Fibroblast of pulmonary artery (primary cell): Measurements from ENCODE around the gene MYLK3.
"Not testable (repeated sequence)": the region's sequence is repeated elsewhere in the genome, so short reads cannot be mapped to it uniquely, and the experiment has no call there.

Experiments
- DNase-seq: peaks from one replicate; pipeline ENCODE4 v3.0.0-alpha.2; 2010; ENCODE audit warnings: low read depth
- H3K4me3 ChIP-seq: replicated peaks from 2 replicates; pipeline ENCODE4 v1.5.1; 2011; ENCODE audit warnings: low read depth, mild to moderate bottlenecking, control low read depth, low read length, moderate library complexity
- TF ChIP-seq, protein P1 (sequence below): IDR thresholded peaks from 2 replicates; pipeline ENCODE4 v1.5.1; 2011; ENCODE audit warnings: mild to moderate bottlenecking, control low read depth, low read length, inconsistent platforms; ENCODE audit errors: missing control alignments

The MYLK3 gene

DNA sequence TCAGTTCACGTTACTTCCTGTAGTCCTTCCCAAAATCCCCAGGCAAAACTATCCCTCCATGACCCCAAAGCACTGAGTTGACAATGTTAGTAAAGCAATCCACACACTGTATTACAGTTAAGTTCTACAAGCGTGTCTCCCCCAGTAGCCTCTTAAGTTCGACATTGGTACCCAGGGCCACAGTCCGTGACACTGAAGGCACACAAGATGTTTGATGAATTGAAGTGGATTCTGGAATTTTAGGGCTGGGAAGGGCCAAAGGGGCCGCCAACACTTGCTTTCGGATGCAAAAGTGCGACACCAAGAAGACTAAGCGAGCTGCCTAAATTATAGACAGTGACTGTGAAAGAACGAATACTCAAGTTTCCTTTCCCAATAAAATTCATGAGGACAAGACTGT, 60.7 kb downstream of the MYLK3 start:
- no peak for DNase-seq
- H3K4me3 ChIP-seq = peak overlapping the region; percentile 91
- TF ChIP-seq, protein P1, sequence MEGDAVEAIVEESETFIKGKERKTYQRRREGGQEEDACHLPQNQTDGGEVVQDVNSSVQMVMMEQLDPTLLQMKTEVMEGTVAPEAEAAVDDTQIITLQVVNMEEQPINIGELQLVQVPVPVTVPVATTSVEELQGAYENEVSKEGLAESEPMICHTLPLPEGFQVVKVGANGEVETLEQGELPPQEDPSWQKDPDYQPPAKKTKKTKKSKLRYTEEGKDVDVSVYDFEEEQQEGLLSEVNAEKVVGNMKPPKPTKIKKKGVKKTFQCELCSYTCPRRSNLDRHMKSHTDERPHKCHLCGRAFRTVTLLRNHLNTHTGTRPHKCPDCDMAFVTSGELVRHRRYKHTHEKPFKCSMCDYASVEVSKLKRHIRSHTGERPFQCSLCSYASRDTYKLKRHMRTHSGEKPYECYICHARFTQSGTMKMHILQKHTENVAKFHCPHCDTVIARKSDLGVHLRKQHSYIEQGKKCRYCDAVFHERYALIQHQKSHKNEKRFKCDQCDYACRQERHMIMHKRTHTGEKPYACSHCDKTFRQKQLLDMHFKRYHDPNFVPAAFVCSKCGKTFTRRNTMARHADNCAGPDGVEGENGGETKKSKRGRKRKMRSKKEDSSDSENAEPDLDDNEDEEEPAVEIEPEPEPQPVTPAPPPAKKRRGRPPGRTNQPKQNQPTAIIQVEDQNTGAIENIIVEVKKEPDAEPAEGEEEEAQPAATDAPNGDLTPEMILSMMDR = no peak

DNA sequence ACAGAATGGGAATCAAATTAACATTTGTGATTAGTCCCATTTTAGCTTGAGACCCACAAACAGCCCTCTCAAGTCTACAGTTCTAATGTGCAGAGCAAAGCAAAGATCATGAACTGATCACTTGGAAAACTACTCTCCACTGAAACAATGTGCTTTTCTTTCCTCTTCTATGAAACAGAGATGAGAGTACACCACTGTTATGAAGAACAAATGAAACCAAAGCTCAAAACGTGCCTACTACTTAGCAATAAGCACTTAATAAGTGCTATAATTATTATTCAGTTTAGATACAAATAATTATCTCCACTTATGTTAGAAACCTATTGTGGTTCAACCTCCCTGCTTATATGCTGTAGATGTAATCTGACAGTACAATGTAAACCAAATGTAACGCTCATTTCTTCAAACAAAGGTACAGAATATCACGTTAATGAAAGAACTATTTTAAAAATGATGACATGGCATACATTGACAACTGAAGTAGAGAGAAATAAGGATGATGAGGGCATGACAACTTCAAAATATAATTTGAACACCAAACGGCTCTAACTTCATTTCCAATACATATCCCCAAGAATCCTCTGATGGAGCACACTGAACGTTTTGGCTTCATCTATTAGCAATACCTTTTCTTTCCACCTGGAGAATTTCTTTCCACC, 61.2 kb downstream of the MYLK3 start:
- no peak for DNase-seq
- TF ChIP-seq, protein P1 = no peak
- peak overlapping the region; percentile 91 for H3K4me3 ChIP-seq

DNA sequence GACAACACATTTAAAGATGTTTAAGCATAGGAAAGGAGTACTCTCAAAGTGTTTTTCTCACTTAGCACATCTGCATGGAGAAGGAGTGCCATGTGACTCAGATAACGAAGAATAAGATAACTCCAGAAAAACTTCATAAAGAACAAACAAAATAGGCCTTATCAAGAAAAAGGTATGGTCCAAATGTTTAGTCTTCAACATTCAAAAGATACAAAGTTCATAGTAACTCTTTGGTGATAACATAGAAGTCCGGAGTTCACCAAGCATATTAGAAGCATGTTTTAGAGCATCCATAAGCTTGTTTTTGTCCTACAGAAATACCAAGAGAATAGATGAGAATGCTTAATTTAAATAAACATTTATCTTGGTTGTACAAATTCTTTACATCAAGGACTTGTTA, 66.3 kb downstream of the MYLK3 start:
- H3K4me3 ChIP-seq, DNase-seq: not testable (repeated sequence)

DNA sequence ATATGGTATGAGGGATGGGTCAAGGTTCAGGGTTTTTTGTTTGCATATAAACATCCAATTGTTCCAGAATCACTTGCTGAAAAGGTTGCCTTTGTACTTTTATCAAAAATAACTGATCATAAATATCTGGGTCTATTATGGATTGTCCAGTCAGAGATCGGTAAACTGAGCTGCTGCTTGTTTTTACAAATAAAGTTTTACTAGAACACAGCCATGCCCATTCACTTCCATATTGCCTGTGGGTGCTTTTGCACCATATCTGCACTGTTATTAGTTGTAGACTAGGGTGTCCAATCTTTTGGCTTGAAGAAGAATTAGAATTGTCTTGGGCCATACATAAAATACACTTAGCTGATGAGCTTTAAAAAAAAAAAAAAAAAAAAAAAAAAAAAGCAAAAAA, 70.2 kb downstream of the MYLK3 start:
- DNase-seq = not testable (repeated sequence)

DNA sequence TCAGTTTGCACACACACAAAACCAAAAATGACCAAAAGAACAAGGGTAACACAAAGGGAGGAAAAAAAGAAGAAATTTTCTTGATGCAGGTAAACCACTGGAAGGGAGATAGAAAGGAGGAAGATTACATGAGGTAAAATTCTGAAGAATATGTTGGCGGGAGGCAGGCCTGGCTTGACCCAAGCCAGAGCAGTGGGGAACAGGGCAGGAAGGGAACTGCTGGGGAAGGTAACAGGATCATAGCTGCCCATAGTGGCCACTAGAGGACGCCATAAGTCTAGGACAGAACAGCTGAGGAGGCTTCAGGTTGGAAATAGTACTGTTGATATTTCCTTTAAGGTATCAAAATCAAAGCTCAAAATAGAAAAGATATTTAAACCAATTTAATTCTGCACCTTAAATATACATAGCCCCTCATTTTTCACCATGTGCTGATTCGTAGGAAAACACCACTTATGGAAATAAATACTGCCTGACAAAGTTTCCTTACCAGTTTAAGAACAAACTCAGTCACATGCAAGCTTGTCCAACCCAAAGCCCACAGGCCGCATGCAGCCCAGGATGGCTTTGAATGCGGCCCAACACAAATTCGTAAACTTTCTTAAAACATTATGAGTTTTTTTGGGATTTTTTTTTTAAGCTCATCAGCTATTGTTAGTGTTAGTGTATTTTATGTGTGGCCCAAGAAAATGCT, 74.7 kb downstream of the MYLK3 start:
- peak; percentile 82 for DNase-seq
- TF ChIP-seq, protein P1 = peak; percentile 98
- H3K4me3 ChIP-seq = no peak overlapping the region

More for the DNA sequence above, 70.2 kb downstream of the MYLK3 start:
- H3K4me3 ChIP-seq = not testable (repeated sequence)

DNA sequence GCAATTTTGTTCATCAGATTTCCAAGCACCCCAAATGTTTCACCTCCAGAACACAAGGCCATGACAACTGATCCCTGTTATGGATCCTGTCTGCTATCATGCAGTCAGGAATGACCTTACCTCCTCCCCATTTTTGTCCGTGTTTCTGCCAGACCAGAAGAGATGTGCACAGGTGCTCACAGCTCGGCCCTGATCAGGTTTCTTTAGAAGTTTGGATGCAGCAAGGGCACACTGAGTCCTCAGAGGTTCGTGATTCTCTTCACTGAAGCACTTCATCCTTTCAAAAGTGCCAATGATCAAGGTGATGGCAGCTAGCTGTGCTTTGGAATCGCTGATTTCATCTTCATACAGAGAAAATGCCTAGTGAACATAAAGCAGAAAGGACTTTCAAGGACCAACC, 86.0 kb downstream of the MYLK3 start:
- no peak for DNase-seq
- TF ChIP-seq, protein P1 = no peak
- H3K4me3 ChIP-seq = no peak overlapping the region

DNA sequence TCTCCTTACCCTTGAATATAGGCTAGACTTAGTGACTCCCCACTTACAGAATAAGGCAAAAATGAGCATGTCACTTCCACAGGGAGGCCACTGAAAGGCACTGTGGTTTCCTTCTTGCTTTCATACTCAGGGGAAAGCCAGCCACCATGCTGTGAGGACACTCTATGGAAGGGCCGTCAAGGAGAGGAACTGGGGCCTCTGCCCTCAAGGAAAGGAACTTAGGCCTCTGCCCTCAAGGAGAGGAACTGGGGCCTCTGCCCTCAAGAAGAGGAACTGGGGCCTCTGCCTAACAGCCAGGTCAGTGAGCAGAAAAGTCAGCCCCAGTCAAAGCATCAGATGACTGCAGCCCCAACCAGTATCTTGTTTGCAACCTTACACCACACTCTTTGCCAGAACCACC, 89.2 kb downstream of the MYLK3 start:
- H3K4me3 ChIP-seq = no peak overlapping the region
- TF ChIP-seq, protein P1 = no peak
- DNase-seq = no peak
